HG03439 (cell line): ENCODE data around the gene HOXC5.
A peak's percentile ranks its signal among the peaks of the same experiment; 100 is the strongest.

Experiments used
- ATAC-seq: cut with Tn5 transposase; IDR thresholded peaks from one replicate; pipeline ENCODE4 v1.9.1; 2021; ENCODE audit warnings: mild to moderate bottlenecking, moderate library complexity; ENCODE audit not compliant: unreplicated experiment

Gene HOXC5

GRCh38 chr12:54032627-54033100 lies at the start of gene HOXC5:
Gene HOXC5 (plus strand): TSS chr12:54033050. CDS start chr12:54033123, 73 bp downstream.
- no peak for ATAC-seq

DNA sequence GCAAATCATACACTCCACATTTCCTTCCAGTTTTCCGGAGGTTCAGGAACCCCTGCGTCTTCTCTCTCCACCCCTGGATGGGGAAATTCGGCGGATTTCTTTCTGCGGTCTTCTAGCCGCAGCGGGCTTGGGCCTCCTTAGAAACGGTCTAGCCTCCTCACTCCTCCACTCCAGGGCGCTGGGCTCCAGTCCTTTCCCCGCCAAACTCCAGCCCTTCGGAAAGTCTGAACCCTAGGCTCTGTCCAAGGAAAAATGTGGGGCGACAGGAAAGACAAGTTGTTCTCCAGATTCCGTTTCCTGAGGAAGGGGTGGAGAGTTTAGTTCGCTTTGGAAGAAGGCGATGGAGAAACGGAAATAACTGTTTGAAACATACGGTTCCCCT lies 49.3 kb upstream of the HOXC5 start:
- ATAC-seq: no peak

DNA sequence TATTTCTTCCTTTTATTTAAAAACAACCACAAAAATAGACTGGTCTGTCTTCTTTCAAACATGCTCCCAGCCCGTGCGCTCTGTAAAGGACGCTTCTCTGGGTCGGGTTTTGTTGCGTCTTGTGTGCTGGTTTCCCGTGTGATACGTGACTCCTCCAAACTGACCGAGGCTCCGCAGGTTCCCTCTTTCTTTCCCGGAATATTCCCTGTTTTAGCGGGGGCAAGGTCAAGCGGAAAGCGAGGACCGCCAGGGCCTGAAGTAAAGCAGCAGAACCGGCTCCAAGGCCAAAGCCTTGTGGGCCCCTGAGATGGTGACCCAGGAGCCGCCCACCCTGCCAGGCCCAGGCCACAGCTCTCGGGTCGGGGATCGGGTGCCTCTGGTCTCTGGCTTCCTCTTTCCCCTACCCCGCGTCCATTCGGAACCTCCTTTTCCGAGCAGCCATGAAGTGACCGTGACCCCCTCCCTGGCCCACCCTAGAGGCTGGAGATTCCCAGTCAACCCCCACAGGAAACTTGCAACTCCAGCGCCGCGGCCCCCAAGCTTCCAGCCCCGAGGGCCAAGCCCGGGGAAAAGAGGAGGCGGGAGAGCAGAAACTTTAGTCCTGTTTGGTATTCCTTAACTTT lies 48.8 kb upstream of the HOXC5 start:
- ATAC-seq: no peak

GRCh38 chr12:53984901-53985691 lies 47.8 kb upstream of the HOXC5 start, which contains the start of gene HOXC10:
Gene HOXC10 (plus strand): TSS chr12:53985146. CDS start chr12:53985260, 114 bp downstream.
- peak; percentile 63 for ATAC-seq

GRCh38 chr12:53985692-53985993 lies 47.2 kb upstream of the HOXC5 start:
- no peak for ATAC-seq

DNA sequence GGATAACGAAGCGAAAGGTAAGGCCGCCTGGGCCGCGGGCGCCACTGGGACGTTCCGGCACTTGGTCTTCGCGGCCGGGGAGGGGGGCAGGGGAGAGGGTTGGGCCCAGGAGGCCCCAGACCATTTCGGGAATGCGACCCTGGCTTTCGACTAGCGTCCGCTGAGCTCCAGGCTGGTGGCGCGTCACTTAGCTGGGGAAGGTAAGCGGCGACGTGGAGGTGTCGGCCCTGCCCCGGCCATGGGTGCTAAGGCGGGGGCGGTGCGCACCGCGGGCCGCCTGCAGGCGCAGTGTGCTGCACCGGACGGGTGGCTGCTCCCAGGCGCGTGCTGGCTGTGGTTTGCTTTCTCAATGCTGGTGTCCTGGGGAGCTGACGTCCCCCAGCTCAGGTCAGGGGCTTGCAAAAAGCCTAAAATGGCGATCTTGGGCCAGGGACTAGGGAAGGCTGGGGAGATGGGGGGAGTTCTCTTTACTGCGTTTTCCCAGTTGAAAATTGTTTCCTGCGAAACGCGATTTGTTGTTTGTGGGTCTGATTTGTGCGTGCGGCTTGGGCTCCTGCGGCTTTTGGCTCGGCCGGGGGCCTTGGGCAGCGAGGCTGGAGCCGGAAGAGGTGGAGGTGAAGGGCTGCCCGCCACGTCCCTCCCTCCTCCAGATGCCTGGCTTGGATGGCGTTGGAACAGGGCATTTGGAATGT lies 46.7 kb upstream of the HOXC5 start:
- ATAC-seq: no peak

DNA sequence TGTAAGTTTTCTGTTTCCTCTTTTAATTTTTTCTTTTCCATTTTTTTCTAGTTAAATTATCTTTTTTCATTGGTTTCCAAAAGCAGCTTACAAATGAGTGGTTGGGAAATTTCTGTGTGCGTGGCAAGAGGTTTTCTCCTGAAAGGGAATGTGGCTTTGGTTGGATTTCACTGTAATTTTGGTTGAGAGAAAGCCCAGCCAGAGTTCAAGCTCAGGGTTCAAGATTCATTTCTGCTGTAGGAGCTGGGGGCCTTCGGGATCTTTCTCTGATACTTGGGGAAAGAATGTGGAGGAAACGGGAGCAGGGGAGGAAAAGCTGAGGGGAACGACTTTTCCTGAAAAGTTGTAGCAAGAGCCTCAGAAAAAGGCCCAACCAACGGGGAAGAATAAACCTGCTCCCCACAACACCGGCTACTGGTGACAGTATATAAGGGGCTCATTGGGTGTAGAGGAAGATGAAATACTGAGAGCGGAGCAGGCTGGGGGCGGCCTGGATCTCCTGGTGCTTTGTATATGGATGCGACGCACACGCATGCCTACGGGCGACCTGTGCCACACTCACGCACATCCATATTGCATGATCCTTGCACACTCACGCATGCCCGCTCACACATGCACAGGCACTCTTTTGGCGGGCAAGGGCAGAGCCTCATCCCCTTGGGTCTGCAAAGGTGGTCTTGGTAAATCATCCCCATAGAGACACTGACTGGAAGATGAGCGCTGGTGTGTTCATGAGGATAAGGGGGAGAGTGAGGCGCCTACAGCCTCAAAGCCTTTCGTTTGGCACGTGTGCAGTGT lies 46.0 kb upstream of the HOXC5 start:
- ATAC-seq: no peak

GRCh38 chr12:53987787-53988230 lies 45.0 kb upstream of the HOXC5 start:
- no peak for ATAC-seq

- no peak for ATAC-seq
Observed at GRCh38 chr12:53988541-53989226, 44.2 kb upstream of the HOXC5 start.

DNA sequence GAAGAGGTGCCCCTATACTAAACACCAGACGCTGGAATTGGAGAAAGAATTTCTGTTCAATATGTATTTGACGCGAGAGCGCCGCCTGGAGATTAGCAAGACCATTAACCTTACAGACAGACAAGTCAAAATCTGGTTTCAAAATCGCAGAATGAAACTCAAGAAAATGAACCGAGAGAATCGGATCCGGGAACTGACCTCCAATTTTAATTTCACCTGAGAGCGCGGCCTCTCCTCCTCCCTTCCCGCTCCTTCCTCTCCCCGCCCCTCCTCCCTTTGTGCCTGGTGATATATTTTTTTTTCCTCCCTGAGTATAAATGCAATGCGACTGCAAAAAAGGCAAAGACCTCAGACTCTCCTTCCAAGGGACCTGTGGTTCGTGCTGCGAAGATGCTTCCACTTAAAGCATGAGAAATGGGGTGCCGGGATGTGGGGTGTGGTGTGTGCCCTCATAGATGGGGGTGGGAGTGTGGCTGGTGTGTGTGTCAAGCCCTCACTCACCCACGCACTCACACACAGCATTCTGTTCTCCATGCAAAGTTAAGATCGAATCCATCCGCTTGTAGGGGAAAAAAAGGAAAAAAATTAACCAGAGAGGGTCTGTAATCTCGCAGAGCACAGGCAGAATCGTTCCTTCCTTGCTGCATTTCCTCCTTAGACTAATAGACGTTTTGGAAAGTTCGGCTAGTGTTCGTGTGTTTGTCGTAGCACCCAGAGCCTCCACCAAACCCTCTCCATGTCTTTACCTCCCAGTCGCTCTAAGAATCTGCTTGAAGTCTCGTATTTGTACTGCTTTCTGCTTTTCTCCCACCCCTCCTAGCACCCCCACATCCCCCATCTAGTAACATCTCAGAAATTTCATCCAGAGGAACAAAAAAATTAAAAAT lies 43.4 kb upstream of the HOXC5 start:
- ATAC-seq: no peak

DNA sequence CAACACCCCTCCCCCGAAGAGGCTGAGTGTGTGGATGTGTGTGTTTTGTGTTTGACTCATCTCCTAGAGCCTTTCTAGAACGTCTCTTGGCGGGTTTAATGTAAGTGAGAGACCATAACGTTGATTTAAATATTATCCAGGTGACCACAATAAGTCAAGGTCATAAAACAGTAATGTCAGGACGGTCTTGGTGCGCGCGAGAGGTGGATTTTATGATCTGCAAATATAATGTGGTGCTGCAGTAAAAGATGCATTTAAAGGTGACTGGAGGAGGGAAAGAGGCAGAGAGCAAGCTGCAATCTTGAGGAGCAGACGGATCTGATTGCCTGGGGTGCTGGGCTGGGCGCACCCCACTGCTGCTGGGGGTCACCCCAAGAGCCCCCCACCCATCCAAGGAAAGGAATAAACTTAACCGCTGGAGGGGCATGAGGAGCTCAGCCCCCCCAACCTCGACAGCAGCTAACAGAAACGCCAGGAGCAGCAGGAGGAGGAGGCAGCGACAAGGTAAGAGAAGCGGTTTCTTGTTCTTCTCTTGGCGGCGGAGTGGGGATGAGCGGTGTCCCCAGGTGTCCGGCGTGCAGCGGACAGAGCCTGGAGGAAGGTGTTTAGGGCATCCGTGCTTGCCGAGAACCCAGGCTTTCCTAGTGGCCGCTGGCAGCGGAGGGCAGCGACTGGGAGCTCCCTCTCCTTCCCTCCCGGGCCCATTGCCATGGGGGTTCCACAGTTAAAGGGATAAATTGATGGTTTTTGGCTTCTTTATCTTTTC lies 42.4 kb upstream of the HOXC5 start:
- ATAC-seq: no peak

GRCh38 chr12:53991077-53991460 lies 41.8 kb upstream of the HOXC5 start:
- ATAC-seq: no peak

DNA sequence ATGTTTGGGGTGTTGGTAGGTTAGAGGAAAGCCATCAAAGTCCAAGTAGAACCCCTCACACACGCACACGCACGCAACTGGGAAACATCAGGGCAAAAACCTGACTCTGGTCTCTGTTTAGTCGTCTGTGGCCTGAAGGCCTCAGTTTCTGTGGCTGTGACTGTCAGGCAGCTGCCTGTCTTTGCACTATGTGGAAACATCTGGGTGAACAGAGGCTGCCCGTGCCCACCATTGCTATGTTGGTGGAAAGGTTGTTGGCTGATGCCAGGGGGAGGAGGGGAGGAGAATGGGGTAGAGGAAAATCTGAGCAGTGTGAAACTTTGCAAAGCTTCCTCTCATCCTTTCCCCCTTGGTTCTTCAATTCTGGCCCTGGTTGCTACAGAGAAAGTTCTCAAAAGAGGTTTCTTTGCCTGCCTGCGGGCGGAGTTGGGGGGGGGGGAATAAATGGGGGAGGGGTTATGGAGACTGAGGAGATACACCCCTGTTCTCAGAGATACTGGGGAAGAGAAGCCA lies 40.4 kb upstream of the HOXC5 start:
- no peak for ATAC-seq

DNA sequence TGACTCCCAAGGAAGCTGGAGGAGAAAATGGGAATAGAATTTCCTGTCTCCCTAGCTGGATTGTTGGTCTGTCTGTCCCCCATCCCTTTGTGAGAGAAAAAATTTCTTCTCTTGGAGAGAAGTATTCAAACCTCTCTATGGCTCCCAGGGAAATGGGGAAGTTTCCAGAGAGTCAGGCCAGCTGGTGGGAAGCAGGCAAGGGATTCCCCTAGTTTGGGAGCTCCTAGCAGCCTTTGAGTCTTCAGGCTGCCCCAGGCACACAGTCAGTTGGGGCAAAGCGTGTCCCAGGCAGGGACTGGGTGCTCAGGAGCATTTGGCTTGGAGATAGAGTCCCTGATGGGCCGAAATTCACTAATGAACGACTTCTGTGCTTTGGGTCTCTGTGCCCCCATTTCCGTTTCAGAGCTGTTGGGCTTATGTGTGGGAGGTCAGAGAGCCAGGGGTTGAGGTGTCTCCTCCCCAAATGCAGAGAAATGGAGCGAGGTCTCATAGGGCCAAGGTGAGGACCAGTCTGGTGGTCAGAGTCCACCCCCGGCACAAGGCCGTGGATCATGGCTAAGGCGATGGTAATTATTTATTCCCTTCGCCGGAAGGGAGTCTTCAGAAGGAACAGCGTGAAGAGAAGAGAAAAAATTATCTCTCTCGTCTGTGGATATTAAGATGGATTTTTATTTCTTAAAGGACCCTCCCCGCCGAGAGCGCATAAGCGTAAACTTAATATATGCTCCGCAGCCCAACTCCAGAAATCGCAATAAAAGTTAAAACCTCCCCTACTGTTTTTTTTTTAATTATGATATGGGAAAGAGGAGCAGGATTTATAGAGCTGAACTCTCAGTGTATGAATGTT lies 39.5 kb upstream of the HOXC5 start:
- no peak for ATAC-seq

DNA sequence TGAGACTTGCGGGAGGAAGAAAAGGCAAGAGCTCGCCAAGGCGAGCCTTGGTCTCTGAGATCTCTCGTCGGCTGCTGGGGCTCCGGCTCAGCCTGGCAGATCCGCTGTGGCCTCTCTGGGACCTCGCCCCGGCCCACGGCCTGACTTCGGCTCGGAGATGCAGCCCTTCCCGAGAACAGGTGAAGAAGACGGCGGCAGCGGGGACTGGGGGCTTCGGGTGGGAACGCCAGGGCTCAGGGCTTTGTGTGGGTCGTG lies 38.9 kb upstream of the HOXC5 start:
- ATAC-seq: no peak

DNA sequence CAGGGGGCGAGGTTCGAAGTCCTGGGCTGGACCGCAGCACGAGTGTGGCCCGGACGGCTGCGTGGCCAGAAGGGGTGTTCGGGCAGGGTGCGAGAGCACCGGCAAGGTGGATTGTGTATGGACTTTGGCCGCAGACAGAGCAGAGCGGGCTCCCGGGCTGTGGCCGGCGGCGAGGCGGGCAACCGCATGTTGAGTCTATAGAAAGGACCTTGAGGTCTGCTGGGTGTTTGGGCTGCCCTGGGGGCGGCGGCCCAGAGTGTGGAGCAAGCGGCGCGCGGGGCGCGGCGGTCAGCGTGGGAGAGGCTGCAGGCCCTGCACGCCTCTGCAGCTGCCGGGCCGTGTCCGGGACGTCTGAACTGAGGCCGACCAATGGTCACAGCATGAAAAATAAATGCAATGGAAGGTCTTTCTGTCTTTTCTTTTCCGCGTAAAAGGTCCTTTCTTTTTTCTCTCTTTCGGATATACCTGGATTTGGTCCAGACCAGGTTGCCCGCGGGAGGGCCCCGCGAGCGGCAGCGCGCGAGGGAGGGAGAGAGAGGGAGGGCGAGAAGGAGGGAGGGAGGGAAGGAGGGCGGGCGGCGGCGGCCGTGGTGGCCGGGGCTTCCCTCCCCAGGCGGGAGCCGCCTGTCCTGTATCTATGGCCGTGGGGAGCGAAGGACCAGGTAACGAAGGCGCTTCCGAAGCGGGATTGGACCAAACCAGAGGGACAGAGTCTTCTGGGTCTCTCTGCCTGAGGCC lies 38.4 kb upstream of the HOXC5 start:
- no peak for ATAC-seq

DNA sequence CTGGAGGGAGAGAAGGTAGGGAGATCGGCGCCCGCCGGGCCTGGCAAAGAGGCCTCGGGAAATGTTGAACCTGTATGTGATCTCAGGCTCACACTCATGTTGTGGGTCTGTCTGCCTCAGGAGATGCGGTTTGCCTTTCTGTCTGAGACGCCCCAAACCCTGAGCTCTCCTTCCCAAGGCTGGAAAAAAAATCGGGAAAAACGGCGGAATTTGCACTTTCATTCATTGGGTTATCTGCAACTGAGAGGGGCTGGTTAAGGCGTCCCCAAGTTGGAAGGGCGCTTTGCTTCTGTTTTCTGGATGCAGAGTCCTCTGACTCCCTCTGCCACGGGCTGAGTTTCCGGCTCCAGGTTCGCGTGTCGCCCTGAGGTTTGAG lies 37.9 kb upstream of the HOXC5 start:
- ATAC-seq: no peak
